Prostate gland (tissue), 2 donors: ENCODE results near the gene MAD1L1.

Experiments used
- POLR2A ChIP-seq: fragments of 450-650 bp; IDR thresholded peaks from one replicate; pipeline ENCODE4 v1.6.1; 2016; ENCODE audit warnings: antibody characterized with exemption, mild to moderate bottlenecking
- TF ChIP-seq, protein P1 (sequence below), 4 experiments: fragments of 200-600 bp in 2 of 4; fragments of 450-650 bp in 2 of 4; sonication (generic) in 2 of 4; IDR thresholded peaks; 1 replicate in 3 of 4; 2 replicates in 1 of 4; pipeline ENCODE4 v1.5.1; 2016 to 2019; ENCODE audit warnings: antibody characterized with exemption in 4 of 4, mild to moderate bottlenecking in 2 of 4, moderate library complexity in 2 of 4

DNA sequence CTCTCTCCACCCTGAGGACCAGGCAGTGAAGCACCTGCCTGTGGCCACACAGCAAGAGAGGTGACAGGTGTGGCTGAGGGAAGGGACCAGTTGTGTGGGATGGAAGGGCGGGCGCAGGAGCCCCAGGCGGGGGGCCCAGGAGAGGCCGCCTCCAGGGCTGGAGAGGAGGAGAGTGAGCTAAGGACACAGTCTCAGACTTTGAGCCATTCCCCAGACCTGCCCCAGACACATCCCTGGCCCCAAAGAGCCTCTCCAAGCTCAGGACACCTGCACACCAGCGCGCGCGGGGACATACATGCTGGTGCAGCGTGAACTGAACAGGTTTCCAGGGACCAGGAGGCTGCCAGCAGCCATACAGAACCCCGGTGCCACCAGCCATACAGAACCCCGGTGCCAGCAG is 237.3 kb downstream of the MAD1L1 start:
- TF ChIP-seq, protein P1, sequence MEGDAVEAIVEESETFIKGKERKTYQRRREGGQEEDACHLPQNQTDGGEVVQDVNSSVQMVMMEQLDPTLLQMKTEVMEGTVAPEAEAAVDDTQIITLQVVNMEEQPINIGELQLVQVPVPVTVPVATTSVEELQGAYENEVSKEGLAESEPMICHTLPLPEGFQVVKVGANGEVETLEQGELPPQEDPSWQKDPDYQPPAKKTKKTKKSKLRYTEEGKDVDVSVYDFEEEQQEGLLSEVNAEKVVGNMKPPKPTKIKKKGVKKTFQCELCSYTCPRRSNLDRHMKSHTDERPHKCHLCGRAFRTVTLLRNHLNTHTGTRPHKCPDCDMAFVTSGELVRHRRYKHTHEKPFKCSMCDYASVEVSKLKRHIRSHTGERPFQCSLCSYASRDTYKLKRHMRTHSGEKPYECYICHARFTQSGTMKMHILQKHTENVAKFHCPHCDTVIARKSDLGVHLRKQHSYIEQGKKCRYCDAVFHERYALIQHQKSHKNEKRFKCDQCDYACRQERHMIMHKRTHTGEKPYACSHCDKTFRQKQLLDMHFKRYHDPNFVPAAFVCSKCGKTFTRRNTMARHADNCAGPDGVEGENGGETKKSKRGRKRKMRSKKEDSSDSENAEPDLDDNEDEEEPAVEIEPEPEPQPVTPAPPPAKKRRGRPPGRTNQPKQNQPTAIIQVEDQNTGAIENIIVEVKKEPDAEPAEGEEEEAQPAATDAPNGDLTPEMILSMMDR (IDR thresholded peaks at IDR 0.05), result no peak
- no peak for TF ChIP-seq POLR2A
